ENCODE measurements around the gene CFAP46.

The CFAP46 gene

DNA sequence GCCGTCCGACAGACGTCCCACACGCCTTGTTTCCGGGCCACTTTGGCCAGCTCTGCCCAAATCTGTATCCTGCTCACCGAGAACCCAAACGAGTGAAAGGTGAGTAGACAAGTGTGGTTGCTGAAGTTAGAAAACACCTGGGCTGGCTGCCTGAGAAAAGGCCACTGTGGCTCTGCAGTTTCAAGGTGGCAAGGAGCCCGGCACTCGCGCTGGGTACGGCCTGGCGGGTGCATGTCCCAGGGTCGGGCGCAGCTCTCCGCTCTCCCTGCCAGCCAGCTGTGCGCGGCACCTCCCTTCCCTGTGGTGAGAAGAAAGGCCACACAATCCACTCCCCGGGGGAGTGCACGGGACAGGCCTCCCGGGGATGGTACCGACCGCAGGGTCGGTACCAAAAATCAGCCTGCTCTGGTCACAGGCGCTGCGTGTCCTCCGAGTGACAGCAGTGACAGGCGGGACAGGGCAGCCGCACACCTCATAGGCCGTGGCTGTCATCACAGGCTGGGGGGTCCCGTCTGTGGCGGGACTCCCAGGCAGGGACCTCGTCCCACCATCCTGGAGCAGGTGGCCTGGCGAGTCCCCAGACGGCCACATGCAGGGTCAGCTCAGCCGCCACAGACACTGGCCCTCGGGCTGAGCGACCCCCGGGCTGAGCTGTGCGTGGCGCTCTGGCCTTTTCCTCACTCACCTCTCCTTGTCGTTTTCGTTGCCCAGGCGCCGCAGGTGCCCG is 22.8 kb downstream of the CFAP46 start:
- Histone ChIP-seq H3K4me3 (ENCODE audit: low read length) (no peak overlapping the region), H3K27me3 (ENCODE audit: control insufficient read depth, insufficient read depth, low read length) (no peaks in the 10 kb centered on the region), H3K4me1 (ENCODE audit: control insufficient read depth, insufficient read depth, low read length) (no peaks in the 10 kb centered on the region), H3K27ac (ENCODE audit: low read length) (no peak overlapping the region), H3K36me3 (ENCODE audit: control insufficient read depth, insufficient read depth, low read length) (no peaks in the 10 kb centered on the region), H3K9me3 (ENCODE audit: control insufficient read depth, insufficient read depth, low read length) (no peaks in the 10 kb centered on the region)
- no CpG with 5 or more reads among the region's 45 CpGs for WGBS (ENCODE audit: insufficient coverage, insufficient read length)
- DNase-seq (ENCODE audit: low read depth, low spot score) = no peak

DNA sequence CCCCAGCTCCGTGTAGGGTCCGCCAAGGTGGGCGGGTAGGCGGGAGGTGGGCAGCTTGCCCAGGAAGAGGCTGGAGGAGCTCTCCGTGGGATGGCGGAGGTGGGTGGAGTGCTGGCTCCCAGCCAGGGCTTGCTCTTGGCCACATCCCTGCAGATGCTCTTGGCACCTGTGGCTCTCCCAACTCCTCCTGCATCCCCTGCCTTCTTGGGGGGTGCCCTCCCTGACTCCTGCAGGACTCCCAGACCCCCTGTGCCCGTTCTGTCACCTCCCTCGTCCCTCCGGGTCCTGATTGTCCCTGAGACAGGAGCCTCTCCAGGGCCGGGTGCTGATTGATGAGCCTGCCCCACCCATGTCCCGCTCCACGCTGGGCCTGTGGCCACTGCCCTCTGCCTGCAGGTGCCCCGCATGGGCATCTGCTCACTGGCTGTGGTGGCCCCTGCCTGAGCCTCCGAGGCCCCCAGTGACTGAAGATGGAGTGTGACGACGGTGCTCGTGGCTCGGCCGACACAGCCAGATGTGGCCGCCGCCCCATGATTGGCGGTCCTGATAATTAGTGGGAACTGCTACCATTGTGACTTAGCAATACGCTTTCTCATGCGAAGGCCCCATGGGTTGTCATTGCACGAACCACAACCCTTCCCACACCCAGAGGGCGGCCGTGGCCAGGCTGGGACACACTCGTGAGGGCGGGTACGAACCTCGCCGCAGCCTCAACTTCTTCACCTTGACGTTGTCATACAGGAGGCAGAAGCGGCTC is 23.6 kb downstream of the CFAP46 start:
- Histone ChIP-seq H3K27me3 (ENCODE audit: control insufficient read depth, insufficient read depth, low read length) (no peaks in the 10 kb centered on the region), H3K4me1 (ENCODE audit: control insufficient read depth, insufficient read depth, low read length) (no peaks in the 10 kb centered on the region), H3K36me3 (ENCODE audit: control insufficient read depth, insufficient read depth, low read length) (no peaks in the 10 kb centered on the region), H3K9me3 (ENCODE audit: control insufficient read depth, insufficient read depth, low read length) (no peaks in the 10 kb centered on the region), H3K4me3 (ENCODE audit: low read length) (no peak overlapping the region), H3K27ac (ENCODE audit: low read length) (no peak overlapping the region)
- DNase-seq (ENCODE audit: low read depth, low spot score) = no peak
- no CpG with 5 or more reads among the region's 34 CpGs for WGBS (ENCODE audit: insufficient coverage, insufficient read length)

DNA sequence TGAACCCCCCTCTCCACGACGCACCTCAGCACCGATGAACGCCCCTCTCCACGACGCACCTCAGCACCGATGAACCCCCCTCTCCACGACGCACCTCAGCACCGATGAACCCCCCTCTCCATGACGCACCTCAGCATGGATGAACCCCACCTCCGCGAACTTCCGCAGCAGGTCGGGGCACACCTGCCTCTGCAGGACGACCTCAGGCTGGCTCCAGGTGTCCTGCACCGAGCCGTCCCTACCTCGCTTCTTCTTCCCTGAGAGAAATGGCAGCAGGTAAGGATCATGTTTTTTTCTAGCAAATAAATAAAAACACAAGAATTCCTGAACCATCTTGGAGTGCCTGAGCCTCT is 24.1 kb downstream of the CFAP46 start:
- Histone ChIP-seq H3K27ac (ENCODE audit: low read length) (no peak overlapping the region), H3K9me3 (ENCODE audit: control insufficient read depth, insufficient read depth, low read length) (no peaks in the 10 kb centered on the region), H3K27me3 (ENCODE audit: control insufficient read depth, insufficient read depth, low read length) (no peaks in the 10 kb centered on the region), H3K4me3 (ENCODE audit: low read length) (no peak overlapping the region), H3K4me1 (ENCODE audit: control insufficient read depth, insufficient read depth, low read length) (no peaks in the 10 kb centered on the region), H3K36me3 (ENCODE audit: control insufficient read depth, insufficient read depth, low read length) (no peaks in the 10 kb centered on the region)
- WGBS (ENCODE audit: insufficient coverage, insufficient read length) = no CpG with 5 or more reads among the region's 19 CpGs
- DNase-seq (ENCODE audit: low read depth, low spot score) = no peak

DNA sequence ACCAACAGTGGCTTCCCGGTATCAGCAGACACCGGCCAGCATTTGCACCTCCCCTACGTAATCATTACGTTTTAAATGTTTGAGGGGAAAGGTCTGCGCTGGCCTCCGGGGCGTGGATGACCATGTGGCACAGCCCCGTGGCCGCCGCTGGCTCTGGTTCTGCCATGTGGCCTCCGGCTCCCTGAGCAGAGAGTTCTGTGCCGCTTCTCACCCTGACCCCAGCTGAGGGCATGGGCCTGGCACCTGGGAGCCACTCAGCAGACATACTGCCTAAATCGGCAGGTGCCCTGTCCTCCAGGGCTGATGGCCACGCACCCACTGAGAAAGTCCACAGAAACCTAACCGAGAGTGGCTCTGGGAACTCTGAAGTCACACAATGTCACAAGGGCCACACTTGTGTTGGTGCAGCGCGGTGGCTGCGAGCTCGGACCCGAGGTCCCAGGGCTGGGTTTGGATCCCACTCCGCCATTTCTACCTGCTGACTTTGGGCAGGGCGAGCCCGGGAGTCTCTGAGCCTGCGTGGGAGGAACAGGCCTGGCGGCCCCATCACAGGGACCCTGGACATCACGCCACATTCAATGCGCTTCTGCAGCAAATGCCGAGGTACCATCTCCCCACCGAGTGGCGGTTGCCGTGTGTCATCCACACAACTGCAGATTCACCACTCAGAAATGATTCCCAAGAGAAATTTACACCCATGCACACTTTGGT is 25.3 kb downstream of the CFAP46 start:
- Histone ChIP-seq H3K36me3 (ENCODE audit: control insufficient read depth, insufficient read depth, low read length) (no peaks in the 10 kb centered on the region), H3K27me3 (ENCODE audit: control insufficient read depth, insufficient read depth, low read length) (no peaks in the 10 kb centered on the region), H3K4me1 (ENCODE audit: control insufficient read depth, insufficient read depth, low read length) (peaks cover 2% of the 10 kb centered on the region; the same call in 1 of the 2 replicates), H3K9me3 (ENCODE audit: control insufficient read depth, insufficient read depth, low read length) (no peaks in the 10 kb centered on the region), H3K27ac (ENCODE audit: low read length) (no peak overlapping the region), H3K4me3 (ENCODE audit: low read length) (no peak overlapping the region)
- no peak for DNase-seq (ENCODE audit: low read depth, low spot score)
- WGBS (ENCODE audit: insufficient coverage, insufficient read length) = no CpG with 5 or more reads among the region's 31 CpGs

DNA sequence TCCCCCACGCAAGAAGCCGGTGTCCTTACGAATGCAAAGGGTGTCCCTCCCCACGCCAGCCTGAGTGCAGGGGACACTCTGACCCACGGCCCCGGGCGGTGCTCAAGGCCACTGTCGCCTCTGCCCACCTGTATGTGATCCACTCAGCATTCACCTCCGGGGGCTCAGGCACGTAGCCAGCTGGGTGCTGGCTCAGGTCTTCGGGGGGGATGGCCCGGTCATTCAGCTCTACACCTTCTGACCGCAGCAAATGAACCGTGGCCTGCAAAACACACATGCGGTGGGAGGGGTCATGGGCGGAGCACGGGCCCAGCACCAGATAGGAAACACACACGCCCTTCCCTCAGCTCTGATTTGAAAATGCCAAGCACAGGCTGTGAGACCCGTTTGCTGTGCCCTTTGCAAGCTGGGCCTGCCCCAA is 25.9 kb downstream of the CFAP46 start:
- H3K9me3 ChIP-seq (ENCODE audit: control insufficient read depth, insufficient read depth, low read length) = no peaks in the 10 kb centered on the region
- H3K27me3 ChIP-seq (ENCODE audit: control insufficient read depth, insufficient read depth, low read length) = no peaks in the 10 kb centered on the region
- H3K4me3 ChIP-seq (ENCODE audit: low read length) = no peak overlapping the region
- WGBS (ENCODE audit: insufficient coverage, insufficient read length) = no CpG with 5 or more reads among the region's 19 CpGs
- no peak overlapping the region for H3K27ac ChIP-seq (ENCODE audit: low read length)
- H3K36me3 ChIP-seq (ENCODE audit: control insufficient read depth, insufficient read depth, low read length) = no peaks in the 10 kb centered on the region
- DNase-seq (ENCODE audit: low read depth, low spot score) = no peak
- H3K4me1 ChIP-seq (ENCODE audit: control insufficient read depth, insufficient read depth, low read length) = peaks cover 2% of the 10 kb centered on the region; the same call in 1 of the 2 replicates

DNA sequence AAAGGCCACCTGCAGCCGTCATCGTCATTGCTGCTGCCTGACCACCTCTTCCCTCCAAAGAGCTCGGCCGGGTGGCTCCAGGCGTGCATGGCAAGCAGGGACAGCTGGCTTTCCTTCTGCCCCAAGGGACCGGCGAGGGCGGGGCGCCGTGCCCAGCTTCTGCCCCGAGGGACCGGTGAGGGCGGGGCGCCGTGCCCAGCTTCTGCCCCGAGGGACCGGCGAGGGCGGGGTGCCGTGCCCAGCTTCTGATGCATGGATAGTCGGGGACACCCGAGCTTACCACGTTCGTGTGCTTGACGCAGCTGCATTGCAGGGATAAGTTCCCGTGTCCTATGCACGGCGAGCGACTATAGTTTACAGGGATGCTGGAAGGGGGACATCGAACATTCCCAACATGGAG is 27.0 kb downstream of the CFAP46 start:
- H3K4me1 ChIP-seq (ENCODE audit: control insufficient read depth, insufficient read depth, low read length) = peaks cover 2% of the 10 kb centered on the region; the same call in 1 of the 2 replicates
- no peaks in the 10 kb centered on the region for H3K9me3 ChIP-seq (ENCODE audit: control insufficient read depth, insufficient read depth, low read length)
- H3K36me3 ChIP-seq (ENCODE audit: control insufficient read depth, insufficient read depth, low read length) = no peaks in the 10 kb centered on the region
- no CpG with 5 or more reads among the region's 30 CpGs for WGBS (ENCODE audit: insufficient coverage, insufficient read length)
- no peak overlapping the region for H3K27ac ChIP-seq (ENCODE audit: low read length)
- no peak for DNase-seq (ENCODE audit: low read depth, low spot score)
- no peak overlapping the region for H3K4me3 ChIP-seq (ENCODE audit: low read length)
- no peaks in the 10 kb centered on the region for H3K27me3 ChIP-seq (ENCODE audit: control insufficient read depth, insufficient read depth, low read length)

DNA sequence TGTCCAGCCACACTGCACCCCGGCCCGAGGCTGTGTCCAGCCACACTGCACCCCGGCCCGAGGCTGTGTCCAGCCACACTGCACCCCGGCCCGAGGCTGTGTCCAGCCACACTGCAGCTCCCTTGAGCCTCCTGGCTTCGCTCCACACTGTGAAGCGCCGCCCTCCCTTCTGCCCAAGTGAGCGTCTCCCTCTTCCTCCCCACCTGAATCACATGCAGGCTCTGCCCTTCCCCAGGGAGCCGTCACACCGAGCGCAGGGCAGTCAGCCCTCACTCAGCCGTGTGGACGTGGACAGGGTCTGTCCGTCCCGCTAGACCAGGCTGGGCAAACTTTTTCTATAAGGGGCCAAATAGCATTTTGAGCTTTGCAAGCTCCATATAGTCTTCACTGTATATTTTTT is 27.6 kb downstream of the CFAP46 start:
- no peak for DNase-seq (ENCODE audit: low read depth, low spot score)
- no peak overlapping the region for H3K4me3 ChIP-seq (ENCODE audit: low read length)

DNA sequence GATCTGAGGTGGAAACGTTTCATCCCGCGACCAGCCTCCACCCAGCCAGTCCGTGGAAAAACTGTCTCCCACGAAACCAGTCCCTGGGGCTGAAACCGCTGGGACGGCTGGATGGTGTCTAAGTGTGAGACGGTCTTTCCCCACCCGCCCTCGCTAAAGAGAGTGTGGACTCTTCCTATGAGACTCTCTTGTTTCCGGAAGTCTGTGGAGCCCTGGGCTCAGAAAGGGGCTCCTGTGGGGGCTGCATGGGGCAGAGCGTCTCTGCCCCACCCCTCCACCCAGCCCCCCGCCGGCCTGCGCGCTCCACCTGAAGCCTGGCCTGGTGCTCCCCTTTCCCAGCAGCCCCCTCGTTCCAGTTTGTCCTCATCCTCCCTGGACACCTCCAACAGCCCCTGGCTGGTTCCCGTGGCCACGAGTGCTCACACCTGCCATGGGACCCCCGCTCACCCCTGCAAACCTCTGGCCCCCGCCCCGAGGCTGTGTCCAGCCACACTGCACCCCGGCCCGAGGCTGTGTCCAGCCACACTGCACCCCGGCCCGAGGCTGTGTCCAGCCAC is 28.7 kb downstream of the CFAP46 start:
- no peaks in the 10 kb centered on the region for H3K27me3 ChIP-seq (ENCODE audit: control insufficient read depth, insufficient read depth, low read length)
- no CpG with 5 or more reads among the region's 26 CpGs for WGBS (ENCODE audit: insufficient coverage, insufficient read length)
- no peaks in the 10 kb centered on the region for H3K9me3 ChIP-seq (ENCODE audit: control insufficient read depth, insufficient read depth, low read length)
- DNase-seq (ENCODE audit: low read depth, low spot score) = no peak
- H3K36me3 ChIP-seq (ENCODE audit: control insufficient read depth, insufficient read depth, low read length) = no peaks in the 10 kb centered on the region
- peaks cover 2% of the 10 kb centered on the region; the same call in 1 of the 2 replicates for H3K4me1 ChIP-seq (ENCODE audit: control insufficient read depth, insufficient read depth, low read length)
- no peak overlapping the region for H3K4me3 ChIP-seq (ENCODE audit: low read length)
- no peak overlapping the region for H3K27ac ChIP-seq (ENCODE audit: low read length)

More for the DNA sequence above, 27.6 kb downstream of the CFAP46 start:
- WGBS (ENCODE audit: insufficient coverage, insufficient read length) = no CpG with 5 or more reads among the region's 17 CpGs
- Histone ChIP-seq H3K27ac (ENCODE audit: low read length) (no peak overlapping the region), H3K36me3 (ENCODE audit: control insufficient read depth, insufficient read depth, low read length) (no peaks in the 10 kb centered on the region), H3K9me3 (ENCODE audit: control insufficient read depth, insufficient read depth, low read length) (no peaks in the 10 kb centered on the region), H3K27me3 (ENCODE audit: control insufficient read depth, insufficient read depth, low read length) (no peaks in the 10 kb centered on the region), H3K4me1 (ENCODE audit: control insufficient read depth, insufficient read depth, low read length) (peaks cover 2% of the 10 kb centered on the region; the same call in 1 of the 2 replicates)

DNA sequence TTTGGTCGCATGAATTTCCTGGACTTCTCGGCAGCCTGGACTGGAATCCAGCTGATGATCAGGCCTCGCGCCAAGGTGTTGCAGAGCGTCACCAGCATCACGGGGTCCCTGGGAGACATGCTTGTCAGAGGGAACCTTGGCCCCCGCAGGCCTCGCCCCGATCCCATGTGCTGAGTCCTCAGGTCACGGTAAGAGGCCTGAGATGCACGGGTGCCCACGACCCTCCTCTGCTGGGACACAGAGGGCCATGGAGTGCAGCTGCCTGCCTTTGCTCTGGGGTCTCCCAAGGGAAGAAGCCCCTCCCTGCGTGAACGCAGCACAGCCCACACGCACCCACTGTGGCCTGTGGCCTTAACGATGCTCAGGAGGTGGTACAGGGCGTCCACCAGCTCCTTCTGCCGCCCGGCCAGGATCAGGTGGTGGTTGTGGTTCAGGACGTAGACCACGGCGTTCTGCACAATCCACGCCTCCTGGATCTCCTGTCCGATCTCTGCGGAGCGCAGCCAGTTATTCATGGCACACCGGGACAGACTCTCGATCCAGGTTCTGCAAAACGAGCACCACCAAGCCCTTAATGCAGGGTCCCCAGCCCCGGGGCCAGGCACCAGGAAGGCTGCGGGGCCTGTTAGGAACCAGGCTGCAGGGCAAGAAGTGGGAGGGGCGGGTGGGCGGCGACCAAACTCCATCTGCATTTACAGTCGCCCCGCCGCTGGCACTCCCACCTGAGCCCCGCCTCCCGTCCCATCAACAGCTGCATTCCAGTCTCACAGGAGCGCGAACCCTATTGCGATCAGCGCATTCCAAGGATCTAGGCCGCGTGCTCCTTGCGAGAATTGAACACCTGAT is 29.4 kb downstream of the CFAP46 start:
- peaks cover 2% of the 10 kb centered on the region; the same call in 1 of the 2 replicates for H3K4me1 ChIP-seq (ENCODE audit: control insufficient read depth, insufficient read depth, low read length)
- no peak overlapping the region for H3K27ac ChIP-seq (ENCODE audit: low read length)
- no peaks in the 10 kb centered on the region for H3K27me3 ChIP-seq (ENCODE audit: control insufficient read depth, insufficient read depth, low read length)
- no peaks in the 10 kb centered on the region for H3K9me3 ChIP-seq (ENCODE audit: control insufficient read depth, insufficient read depth, low read length)
- WGBS (ENCODE audit: insufficient coverage, insufficient read length) = no CpG with 5 or more reads among the region's 46 CpGs
- no peaks in the 10 kb centered on the region for H3K36me3 ChIP-seq (ENCODE audit: control insufficient read depth, insufficient read depth, low read length)
- no peak overlapping the region for H3K4me3 ChIP-seq (ENCODE audit: low read length)
- peak; percentile 50 for DNase-seq (ENCODE audit: low read depth, low spot score)

All from iPS DF 6.9 (cell line).